ENCODE results near the gene KCNAB2. TPM values are rescaled to one million over a fixed set of nuclear protein-coding genes. Genes with fewer than 3 reads are reported as not detected.

The KCNAB2 gene
- total RNA-seq, 2 donors from 2014 or later: 14.0 to 36.1 TPM

DNA sequence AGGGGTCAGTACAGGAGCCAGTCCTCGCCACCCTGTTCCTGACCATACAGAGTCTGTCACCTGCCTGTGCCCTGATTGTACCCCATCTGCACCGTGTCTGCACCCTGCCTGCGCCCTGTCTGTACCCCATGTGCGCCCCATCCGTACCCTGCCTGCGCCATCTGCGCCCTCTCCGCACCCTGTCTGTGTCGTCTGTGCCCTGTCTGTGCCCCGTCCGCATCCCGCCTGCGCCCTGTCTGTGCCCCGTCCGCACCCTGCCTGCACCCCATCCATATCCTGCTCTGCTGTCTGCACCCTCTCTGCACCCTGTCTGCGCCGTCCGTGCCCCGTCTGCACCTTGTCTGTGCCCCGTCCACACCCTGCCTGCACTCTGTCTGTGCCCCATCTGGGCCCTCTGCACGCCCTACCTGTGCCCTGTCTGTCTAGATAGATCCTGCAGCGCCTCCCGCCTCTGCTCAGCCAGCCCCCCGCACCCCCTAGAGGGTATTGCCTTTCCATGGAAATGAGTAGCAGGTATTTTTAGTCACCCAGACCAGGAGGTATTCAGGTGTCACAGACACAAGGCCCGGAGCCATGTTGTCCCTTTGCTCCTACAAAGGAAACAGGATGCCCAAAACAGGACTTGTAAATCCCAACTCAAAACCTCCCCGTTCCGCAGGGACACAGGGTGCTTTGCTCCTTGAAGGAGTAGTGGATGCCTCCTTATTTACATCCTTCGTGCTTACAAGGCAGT lies 45.8 kb upstream of the KCNAB2 start:
- no peak for ATAC-seq (ENCODE audit: insufficient number of reproducible peaks, low FRiP score, low read depth)

DNA sequence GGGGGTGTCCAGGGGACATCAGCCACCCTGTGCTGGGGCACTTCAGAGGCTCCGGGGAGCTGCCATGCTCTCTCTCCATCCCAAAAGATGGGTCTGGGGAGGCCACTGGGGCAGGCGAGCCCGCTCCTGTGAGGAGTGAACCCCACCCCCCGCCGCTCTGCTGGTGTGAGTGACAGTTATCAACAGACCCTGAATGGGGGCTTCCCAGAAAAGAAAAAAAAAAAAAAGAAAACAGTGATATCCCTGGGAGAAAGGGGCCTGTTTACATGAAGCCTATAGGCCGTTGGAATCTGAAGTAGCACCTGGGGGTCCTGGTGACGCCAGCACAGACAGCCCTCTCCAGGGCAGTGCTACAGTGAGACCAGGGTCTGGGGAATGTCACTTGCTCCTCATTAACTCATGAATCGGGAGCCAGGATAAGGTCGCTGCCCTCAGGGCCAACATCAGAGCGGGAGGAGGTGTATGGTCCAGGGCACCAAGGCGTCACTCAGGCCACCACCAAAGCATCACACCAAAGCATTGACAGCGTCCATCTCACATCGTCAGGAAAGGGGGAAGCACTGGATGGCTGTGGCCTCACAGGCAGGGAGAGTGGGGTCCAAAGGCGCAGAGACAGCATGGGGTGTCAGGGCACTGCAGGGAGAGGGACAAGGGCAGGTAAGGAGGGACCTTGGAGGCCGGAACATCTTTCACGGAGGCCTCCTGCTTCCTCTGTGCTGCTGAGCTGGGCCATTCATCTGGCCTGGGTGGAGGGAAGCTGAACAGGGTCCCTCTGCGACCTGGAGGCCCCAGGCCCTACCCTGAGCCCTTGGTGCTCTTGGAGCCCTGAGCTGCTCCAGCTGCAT lies 45.0 kb upstream of the KCNAB2 start:
- ATAC-seq (ENCODE audit: insufficient number of reproducible peaks, low FRiP score, low read depth) (no peak), DNase-seq (ENCODE audit: low spot score) (no peak)
- no peaks in the 10 kb centered on the region for H3K36me3 ChIP-seq
- no peak overlapping the region for H3K4me3 ChIP-seq
- no peaks in the 10 kb centered on the region for H3K27me3 ChIP-seq (replicated peaks; ENCODE audit: insufficient read depth)
- H3K4me1 ChIP-seq (ENCODE audit: control insufficient read depth in 1 of 2, low read depth in 2 of 2): no peaks in the 10 kb centered on the region
- no peaks in the 10 kb centered on the region for H3K9me3 ChIP-seq
- TF ChIP-seq, protein P1, sequence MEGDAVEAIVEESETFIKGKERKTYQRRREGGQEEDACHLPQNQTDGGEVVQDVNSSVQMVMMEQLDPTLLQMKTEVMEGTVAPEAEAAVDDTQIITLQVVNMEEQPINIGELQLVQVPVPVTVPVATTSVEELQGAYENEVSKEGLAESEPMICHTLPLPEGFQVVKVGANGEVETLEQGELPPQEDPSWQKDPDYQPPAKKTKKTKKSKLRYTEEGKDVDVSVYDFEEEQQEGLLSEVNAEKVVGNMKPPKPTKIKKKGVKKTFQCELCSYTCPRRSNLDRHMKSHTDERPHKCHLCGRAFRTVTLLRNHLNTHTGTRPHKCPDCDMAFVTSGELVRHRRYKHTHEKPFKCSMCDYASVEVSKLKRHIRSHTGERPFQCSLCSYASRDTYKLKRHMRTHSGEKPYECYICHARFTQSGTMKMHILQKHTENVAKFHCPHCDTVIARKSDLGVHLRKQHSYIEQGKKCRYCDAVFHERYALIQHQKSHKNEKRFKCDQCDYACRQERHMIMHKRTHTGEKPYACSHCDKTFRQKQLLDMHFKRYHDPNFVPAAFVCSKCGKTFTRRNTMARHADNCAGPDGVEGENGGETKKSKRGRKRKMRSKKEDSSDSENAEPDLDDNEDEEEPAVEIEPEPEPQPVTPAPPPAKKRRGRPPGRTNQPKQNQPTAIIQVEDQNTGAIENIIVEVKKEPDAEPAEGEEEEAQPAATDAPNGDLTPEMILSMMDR (IDR thresholded peaks at IDR 0.05): no peak
- no peak overlapping the region for H3K27ac ChIP-seq

More for the DNA sequence above, 45.8 kb upstream of the KCNAB2 start:
- H3K27me3 ChIP-seq (replicated peaks; ENCODE audit: insufficient read depth): no peaks in the 10 kb centered on the region
- H3K4me1 ChIP-seq (ENCODE audit: control insufficient read depth in 1 of 2, low read depth in 2 of 2): no peaks in the 10 kb centered on the region
- H3K36me3 ChIP-seq: no peaks in the 10 kb centered on the region
- H3K27ac ChIP-seq: no peak overlapping the region
- TF ChIP-seq, protein P1 (IDR thresholded peaks at IDR 0.05): no peak
- no peak for DNase-seq (ENCODE audit: low spot score)
- H3K4me3 ChIP-seq: no peak overlapping the region
- H3K9me3 ChIP-seq: no peaks in the 10 kb centered on the region

DNA sequence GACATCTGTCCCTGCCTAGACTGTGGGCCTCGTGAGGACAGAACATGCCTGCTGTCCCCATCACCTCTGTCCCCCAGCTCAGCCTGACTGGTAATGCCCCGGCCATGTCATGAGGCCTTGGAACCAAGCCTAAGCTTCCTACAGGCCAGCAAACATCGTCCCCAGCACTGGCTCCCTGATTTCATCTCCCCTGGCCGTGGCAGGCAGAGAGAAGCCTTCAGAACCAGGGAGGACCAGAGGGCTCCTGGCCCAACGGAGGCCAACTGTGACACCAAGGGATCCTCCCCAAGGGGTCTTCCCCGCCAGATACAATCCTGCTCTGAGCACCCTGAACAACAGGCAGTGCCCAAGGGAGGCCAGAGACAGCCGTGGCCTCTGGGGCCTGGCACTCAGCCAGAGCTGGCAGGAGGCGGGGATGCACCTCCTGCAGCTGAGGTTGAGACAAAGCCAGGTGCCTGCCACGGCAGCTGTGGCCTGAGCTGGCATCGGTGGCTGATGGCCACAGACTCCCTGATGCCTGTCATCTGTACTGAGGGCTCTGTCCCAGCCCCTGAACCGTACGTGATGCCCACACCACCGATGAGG lies 43.6 kb upstream of the KCNAB2 start:
- H3K4me3 ChIP-seq: no peak overlapping the region
- no peak overlapping the region for H3K27ac ChIP-seq
- no peaks in the 10 kb centered on the region for H3K27me3 ChIP-seq (replicated peaks; ENCODE audit: insufficient read depth)
- ATAC-seq (ENCODE audit: insufficient number of reproducible peaks, low FRiP score, low read depth) (no peak), DNase-seq (ENCODE audit: low spot score) (no peak)
- H3K36me3 ChIP-seq: no peaks in the 10 kb centered on the region
- TF ChIP-seq, protein P1 (IDR thresholded peaks at IDR 0.05): no peak
- no peaks in the 10 kb centered on the region for H3K9me3 ChIP-seq
- no peaks in the 10 kb centered on the region for H3K4me1 ChIP-seq (ENCODE audit: control insufficient read depth in 1 of 2, low read depth in 2 of 2)

DNA sequence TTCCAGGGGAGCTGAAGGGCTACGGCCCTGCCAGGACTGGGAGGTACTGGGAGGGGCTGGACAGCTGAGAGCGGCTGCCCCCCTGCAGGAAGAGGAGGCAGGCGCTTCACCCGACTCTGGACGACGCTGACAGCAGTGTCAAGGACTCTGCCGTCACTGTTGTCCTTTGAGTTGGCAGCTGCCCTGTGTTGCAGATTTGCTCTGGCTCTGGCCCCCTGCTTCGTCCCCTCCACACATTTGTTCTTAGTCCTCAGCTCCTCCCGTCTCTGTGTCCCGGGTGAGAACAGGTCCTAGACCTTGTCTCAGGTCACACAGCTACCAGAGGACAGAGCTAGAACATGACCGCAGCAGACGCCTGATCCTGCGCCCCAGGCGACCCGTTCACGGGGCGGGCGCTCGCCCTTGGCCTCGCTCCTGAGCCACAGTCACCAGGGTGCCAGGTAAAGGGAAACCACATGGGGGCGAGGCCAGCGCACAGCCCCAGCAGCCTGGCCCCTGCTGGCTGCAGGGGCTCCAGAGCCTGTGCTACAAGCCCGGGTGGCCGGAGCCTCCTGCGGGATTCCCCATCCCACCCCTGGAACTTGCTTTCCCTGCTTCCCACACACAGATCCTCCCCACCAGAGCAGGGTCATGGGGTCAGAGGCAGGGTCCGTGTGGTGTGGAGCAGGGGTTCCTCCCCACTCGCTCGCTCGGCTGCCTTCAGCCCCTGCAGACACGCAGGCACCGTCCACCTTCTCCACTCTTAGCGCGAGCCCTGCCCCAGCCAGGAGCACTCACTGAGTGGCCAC lies 42.8 kb upstream of the KCNAB2 start:
- DNase-seq (ENCODE audit: low spot score) (no peak), ATAC-seq (ENCODE audit: insufficient number of reproducible peaks, low FRiP score, low read depth) (no peak)
- Histone ChIP-seq H3K4me3 (no peak overlapping the region), H3K36me3 (no peaks in the 10 kb centered on the region), H3K27me3 (replicated peaks; ENCODE audit: insufficient read depth) (no peaks in the 10 kb centered on the region), H3K9me3 (no peaks in the 10 kb centered on the region), H3K4me1 (ENCODE audit: control insufficient read depth in 1 of 2, low read depth in 2 of 2) (no peaks in the 10 kb centered on the region), H3K27ac (no peak overlapping the region)
- TF ChIP-seq, protein P1 (IDR thresholded peaks at IDR 0.05): no peak

Data from thoracic aorta (tissue), 2 donors.